Astrocyte of the spinal cord (primary cell): ENCODE results near the gene TBC1D22A.

Source experiments
- DNase-seq: peaks from one replicate; pipeline ENCODE4 v3.0.0; 2011; ENCODE audit warnings: low read depth, low spot score
- H3K4me3 ChIP-seq: 2 replicates; pipeline ENCODE4 v1.5.1; 2011; ENCODE audit warnings: low read depth, mild to moderate bottlenecking, low read length, moderate library complexity
- CTCF ChIP-seq: IDR thresholded peaks from 2 replicates; pipeline ENCODE4 v1.5.1; 2012; ENCODE audit warnings: low read depth, mild to moderate bottlenecking, low read length, inconsistent platforms
- in situ Hi-C: cut with HindIII; loops from 2 replicates; pipeline ENCODE4 v1.10.0; 2017; ENCODE audit warnings: low sequenced_read_pairs

Gene TBC1D22A

GRCh38 chr22:47008208-47008885 is 245.9 kb downstream of the TBC1D22A start:
- no peak for TF ChIP-seq CTCF
- H3K4me3 ChIP-seq: no peak overlapping the region
- in situ Hi-C loops: no loop called here
- no peak for DNase-seq

- DNase-seq: no peak
- in situ Hi-C loops: no loop called here
- H3K4me3 ChIP-seq: no peak overlapping the region
- no peak for TF ChIP-seq CTCF
Measured at GRCh38 chr22:47009304-47010101, 247.1 kb downstream of the TBC1D22A start.

GRCh38 chr22:47010211-47010610 is 247.8 kb downstream of the TBC1D22A start:
- no peak for DNase-seq
- in situ Hi-C loops: no loop called here
- H3K4me3 ChIP-seq: no peak overlapping the region
- no peak for TF ChIP-seq CTCF

- no peak for TF ChIP-seq CTCF
- no peak overlapping the region for H3K4me3 ChIP-seq
- DNase-seq: no peak
- in situ Hi-C loops: no loop called here
Measured at GRCh38 chr22:47011131-47011858, 248.8 kb downstream of the TBC1D22A start.

GRCh38 chr22:47011859-47012258 is 249.4 kb downstream of the TBC1D22A start:
- TF ChIP-seq CTCF: no peak
- H3K4me3 ChIP-seq: no peak overlapping the region
- DNase-seq: no peak
- in situ Hi-C loops: no loop called here

GRCh38 chr22:47012589-47013370 is 250.3 kb downstream of the TBC1D22A start:
- TF ChIP-seq CTCF: peak; percentile 18
- peak; percentile 57 for DNase-seq
- no peak overlapping the region for H3K4me3 ChIP-seq
- in situ Hi-C loops: no loop called here
